ENCODE data around the gene LMOD2.

The LMOD2 gene

DNA sequence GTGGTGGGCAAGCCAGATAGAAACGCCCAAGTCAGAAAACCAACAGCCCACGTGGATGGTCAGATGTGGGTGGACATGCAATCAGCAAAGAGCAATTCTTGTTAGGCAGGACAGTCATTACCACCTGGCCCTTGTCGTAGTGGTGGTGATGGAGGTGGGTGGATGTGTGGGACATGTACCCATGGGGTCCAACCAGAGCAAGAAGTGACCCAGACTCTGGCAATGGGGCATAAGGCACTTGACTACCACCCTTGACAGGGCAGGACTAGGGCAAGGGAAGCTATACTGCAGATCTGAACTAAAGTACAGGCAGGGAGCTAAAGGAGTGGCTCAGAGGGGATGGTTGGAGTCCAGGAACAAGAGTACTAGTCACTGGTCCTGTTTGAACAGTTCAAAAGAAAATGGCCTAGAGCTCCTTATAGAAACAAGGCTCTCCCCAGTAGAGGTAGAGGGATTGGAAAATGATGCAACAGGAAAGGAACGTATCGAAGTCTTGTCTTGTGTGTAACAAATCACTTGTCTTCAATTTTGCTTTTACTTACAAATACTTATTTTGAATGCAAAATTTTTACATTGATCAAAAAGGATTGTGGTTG lies 17.6 kb downstream of the LMOD2 start:
- no peak for DNase-seq (ENCODE audit: low read depth)

DNA sequence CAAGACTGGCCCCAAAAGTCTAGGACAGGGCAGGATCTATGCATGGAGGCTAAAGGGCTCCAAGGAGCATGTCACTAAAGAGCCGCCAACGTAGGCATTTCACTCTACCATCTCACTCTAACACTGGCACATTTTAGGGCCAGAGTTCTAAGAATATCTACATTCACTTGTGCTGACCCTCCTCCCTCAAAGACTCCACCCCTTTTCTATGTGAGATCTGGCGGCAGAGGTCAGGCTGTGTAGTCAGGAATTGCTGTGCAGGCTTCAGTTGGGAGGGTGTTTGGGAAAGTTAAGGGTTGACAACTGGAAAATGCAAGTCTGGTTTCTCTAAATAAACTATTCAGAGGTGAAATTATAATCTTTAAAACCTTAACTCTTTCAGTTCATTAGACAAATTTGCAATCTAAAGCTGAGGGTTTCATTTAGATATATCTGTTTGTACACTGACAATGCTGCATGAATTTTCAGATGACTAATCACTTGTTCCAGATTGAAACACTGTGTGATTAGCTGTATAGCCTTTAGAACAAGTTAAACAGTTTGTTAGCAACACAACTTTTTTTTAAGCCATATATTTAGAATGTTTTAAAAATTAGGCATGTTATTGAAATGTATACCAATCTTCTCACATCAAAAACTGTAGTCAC lies 18.2 kb downstream of the LMOD2 start:
- DNase-seq (ENCODE audit: low read depth) = no peak

DNA sequence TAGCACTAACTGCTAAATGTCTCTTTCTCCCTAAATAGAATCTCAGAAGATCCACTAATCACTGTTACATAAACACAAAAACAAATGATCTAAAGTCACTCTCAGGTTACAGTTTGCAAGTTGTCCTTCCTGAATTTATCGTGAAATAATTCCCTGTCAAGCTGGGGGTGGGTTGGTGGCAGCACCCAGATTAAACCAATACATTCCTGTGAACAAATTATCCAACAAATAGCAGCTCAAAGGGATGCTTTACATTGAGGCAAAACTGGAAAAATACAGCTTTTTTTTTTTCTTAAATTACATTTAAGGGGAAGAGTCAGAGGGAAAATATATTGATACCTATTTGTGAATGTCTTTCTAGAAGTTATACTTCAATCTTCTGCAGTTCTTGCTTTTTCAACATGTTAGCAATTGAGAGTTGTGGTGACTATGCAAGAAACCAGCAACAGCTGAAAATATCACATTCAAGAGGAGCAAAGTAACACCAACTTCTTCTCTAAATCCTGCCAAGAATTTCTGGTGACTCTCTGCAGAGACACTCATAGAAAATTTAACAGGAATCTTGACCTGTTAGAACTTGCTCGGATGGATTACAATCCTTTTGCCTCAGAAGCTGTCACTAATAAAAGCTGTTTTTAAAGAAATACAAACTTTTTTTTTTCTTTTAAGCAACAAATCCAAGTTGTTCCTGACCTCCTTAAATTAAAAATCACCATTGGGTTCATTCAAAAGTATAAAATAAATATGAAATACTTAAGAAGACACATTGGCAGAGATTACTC lies 18.9 kb downstream of the LMOD2 start:
- DNase-seq (ENCODE audit: low read depth) = peak; percentile 30

DNA sequence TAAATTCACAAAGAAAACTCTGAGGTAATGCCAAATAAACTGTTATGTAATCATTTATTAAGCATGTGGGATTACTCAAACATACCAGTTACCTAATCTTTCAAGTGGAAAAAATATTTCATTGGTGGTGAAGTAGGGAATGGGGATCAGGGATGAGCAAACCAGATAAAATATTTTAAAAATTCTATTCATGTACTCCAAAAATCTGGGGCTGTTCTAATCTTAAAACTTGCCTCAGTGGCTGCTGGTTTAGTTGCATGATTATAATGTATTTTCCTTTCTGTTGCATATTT lies 19.5 kb downstream of the LMOD2 start:
- peak; percentile 49 for DNase-seq (ENCODE audit: low read depth)

DNA sequence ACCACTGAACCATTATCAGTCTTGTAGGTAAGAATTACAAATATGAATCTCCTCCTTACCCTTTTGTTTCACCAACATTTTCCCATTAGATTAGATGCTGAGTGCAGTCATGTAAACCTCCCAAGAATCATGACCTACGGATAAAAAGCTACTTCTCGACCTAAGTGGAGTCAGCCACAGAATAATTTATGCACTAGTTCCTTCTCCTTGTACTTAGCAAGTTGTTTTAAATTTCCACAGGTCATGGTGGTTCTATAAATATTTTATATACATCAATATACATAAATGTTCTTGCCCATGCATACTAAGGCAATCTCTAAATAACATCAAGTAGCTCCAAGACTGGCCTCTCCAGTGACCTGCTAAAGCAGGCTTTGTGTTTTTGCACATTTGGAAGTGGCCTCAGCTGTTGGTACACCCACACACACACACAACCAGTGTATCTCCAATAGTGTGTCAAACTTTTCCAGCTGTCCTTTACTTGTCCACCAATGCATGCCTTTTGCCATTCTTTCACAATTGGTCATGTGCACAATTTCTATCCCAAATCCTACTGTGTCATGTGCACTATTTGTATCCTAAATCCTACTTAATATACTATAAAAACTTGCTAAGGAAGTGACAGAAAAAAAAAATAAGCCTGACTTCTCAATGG lies 21.5 kb downstream of the LMOD2 start:
- no peak for DNase-seq (ENCODE audit: low read depth)

DNA sequence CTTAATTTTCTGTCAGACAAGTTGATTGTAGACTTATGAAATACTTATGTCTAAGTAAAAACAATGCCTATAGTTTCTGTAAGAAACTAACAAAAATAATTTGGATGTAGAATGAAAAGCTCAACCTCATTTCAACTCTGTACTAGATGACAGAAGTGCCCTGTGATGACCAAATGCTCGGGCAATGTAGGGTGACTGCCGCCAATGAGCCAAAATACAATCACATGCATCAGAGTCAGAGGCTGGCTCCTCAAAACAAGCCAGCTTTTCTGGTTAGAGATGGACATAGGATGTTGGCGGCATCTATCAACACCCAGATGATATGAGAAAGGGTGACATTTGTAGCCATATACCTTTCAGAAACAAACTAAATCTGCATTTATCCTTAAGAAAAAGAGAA lies 23.9 kb downstream of the LMOD2 start:
- DNase-seq (ENCODE audit: low read depth) = no peak

DNA sequence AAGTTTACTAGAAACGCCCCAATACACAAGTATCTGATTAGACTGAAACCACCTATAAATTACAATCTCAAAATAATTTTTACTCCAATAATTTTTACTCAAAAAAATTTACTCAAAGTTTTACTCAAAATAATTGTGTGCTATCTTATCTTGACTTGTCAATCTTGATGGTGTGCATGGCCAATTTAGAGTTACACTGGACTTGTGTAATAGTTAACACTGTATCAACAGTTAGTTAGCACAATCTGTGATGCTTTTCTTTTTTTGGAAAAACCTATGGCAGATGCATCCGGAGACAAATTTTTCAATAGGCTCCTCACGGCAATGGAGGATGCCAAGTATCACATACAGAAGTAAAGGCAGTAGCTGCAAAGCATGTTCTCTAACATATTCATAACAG lies 24.9 kb downstream of the LMOD2 start:
- no peak for DNase-seq (ENCODE audit: low read depth)

DNA sequence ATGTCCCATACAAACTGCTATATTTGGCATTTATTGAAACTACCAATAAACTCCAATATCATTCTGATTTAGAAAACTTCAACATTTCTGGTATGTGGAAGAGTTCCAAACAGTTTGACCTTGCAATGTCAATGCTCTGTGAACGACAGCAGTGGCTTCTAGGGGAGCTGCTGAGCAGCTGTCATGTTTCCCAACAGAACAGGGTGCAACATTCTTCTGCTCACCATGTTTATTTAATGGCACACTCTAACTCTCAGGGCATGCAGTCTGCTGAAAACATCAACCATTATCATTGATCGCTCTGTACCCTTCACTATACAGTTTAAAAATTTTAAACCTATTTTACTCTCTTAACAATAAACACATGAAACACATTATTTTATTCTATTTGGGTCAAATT lies 25.9 kb downstream of the LMOD2 start:
- no peak for DNase-seq (ENCODE audit: low read depth)

DNA sequence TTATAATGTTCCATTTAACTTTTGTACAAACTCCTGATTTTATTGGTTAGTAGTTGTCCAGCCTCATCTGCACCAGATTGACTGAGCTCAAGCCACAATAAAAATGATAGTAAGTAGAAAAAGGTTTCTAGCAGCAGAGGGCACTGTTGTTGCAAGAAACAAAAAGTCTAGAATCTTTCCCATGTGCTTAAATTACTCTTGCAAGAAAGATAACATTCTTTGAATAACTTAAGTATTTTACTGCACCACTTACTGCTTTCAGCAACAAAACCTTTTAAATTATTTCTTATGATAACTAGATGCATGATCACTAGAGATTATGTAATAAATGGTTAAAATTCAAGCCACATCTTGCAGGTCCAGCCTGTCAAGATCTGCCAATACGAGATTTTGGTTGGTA lies 27.0 kb downstream of the LMOD2 start:
- peak; percentile 35 for DNase-seq (ENCODE audit: low read depth)

DNA sequence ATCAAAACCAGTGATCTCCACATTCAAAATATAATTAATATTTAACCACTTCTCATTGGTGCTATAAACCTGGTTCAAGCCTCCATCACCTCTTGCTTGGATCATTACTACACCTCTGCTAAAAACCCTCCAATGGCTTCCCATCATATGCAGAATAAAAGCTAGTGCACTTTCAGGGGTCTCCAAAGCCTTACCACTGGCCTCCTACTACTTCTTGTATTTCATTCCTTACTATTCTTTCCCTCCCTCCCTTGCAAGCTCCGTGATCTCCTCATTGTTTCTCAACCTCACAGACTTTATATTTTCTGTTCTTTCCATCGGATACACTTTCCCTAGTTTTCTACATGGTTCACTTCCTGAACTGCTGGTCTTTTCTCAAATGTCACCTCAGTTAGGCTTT lies 31.5 kb downstream of the LMOD2 start:
- DNase-seq (ENCODE audit: low read depth) = no peak

DNA sequence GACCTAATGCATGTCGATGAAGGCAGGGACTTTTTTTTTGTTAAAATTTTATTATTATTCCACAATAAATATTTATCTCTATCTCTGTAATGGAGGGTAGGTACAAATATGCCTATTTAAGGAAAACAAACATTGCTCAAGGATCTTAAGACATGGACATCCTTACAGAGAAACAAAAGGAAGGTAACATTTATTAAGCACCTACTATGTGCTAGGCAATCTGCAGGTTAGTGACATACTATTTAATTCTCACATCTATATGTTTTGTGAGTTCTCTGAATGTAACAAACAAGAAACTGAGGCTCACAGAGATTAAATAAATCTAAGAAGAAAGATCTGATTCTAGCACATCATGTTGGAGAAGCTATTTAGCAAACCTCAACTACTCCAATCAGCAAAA lies 32.1 kb downstream of the LMOD2 start:
- no peak for DNase-seq (ENCODE audit: low read depth)

DNA sequence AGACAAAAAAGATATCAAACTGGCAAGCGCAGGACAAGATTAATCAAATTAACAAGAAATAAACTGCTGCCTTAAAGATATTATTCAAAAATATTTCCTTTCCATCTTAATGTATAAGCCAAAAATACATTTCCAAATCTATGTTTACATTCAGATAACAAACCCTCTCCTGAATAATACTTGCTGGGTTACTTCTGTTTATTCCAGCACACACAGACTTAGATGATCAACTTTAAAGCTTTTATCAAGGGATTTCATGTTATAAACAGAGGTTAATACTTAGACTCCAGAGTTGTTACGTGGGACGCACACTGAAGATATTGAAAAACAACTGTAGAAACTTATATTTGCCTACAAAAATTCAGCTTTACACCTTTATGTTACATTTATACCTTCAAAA lies 33.6 kb downstream of the LMOD2 start:
- DNase-seq (ENCODE audit: low read depth) = no peak

DNA sequence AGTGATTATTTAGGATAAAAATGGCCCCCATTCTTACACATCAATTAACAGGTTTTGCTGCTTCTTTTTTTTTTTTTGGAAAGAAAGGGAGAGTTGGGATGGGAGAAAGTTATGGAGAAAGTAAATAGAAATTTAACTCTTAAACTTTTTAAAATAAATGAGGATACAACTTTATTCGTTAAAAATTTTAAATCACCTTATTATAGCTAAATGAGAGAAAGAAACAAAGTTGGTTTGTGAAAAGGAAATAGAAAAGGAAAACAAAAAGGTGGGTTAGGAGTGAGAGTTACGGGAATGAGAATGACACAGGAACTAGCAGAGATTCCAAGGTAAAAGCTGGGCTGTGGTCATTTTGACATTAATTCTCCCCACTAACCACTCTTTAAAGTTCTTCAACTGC lies 34.9 kb downstream of the LMOD2 start:
- DNase-seq (ENCODE audit: low read depth) = no peak

DNA sequence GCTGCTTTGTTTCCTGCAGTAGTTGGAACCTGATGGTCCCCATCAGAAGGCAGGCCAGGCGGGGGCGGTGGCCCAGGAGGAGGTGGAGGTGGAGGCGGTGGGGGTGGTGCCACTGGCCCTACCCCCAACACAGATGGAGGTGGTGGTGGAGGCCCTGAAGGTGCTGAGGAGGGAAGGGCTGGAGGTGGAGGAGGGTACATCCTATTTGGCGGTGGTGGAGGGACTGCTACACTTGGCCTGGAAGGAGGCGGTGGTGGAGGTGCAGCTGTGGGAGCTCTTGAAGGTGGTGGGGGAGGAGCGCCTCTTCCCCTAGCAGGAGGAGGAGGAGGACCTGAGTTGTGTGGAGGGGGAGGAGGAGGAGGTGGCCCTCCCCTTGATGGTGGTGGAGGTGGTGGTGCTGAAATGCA lies 36.8 kb downstream of the LMOD2 start:
- no peak for DNase-seq (ENCODE audit: low read depth)

DNA sequence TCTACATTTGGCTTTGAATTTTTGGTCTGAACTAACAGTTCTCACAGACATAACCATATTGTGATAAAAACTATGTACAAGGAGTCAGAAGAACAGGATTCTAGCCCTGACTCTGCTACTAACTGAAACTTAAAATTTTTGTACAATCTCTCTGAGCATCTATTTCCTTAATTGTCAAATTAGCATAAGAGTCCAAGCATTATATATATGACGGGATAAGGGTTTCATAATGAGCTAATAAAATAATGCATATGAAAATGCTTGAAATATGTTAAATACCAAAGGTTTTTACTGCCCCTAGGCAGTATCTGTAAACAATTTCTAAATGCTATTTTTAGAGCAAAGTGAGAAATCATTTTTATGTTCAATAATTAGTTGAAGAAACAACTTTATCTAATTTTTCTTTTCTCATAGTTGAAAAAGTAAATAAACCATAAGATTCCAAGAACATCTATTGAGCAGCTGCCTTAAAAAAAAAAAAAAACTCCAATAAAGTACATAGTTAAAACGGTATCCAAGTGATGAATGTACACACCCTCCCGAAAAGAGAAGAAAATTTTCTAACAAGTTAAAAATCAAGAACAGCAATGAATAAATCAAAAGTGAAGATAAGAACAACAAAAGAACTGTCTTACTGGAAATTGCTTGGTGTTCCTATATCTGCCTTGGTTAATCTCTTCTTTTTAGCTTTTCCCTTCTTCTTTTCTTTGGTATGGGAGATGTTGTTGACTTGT lies 40.4 kb downstream of the LMOD2 start:
- DNase-seq (ENCODE audit: low read depth) = no peak

DNA sequence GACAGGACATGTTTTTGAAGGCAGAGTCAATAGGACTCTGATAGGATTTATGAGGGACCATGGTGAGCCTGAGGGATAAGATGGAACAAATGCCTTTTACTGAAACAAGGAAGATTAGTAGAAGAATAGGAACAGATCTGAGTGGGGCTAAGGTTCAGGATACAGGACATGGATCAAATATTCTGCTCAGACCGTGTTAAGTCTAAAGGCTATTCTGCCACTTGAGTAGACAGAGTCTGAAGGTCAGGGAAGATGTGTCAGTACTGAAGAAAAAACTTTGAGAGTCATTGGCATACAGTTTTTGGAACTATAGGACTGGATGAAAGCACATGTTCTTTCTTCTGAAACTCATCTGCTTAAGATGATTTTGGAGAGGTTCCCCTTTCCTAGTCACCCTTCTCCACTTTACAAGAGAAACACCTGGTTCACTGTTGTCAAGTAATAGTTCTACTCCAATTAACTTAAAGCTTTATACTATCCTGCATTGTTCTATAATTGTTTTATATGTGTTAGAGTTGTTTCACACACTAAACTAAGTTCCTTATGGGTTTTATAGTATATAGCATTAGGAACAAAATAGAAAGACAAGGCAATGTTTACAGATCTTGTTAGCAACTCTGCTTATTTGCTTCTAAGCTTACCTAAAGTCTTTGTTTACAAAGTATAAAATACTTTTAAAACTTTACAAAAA lies 49.7 kb downstream of the LMOD2 start:
- DNase-seq (ENCODE audit: low read depth) = no peak

DNA sequence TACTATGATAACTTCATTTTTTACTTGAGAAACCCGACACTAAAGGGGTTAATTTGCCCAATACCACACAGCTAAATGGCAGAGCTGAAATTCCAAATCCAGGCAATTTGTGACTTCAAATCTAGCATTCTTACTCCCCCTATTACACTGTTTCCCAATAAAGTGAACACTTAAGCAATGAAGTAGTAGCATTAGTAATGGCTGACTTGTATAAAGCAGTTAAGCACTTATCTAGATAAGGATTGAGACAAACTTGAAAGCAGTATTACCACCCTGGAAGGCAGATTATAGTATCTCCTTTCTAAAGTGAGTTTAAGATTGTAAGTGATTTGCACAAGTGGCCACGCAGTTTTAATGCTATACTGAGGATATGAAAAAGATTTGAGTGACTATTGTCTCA lies 53.9 kb downstream of the LMOD2 start:
- DNase-seq (ENCODE audit: low read depth) = no peak

DNA sequence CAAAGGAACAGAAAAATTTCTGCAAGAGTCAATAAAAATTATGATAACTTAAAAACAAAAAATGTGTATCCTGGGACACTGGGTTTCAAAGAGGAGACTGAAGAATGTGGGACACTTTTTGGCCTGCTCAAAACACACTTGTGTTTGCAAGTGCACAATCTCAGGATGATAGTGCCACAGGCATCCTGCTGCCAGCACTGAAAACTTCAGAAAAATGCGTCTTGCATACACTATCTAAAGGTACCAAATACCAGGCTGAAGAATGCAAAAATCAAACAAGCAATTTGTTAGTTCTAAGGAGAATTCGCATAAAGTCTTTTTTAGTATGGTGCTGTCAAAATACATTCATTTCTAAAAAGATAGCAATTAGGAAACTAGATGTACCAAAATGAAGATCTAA lies 55.0 kb downstream of the LMOD2 start:
- no peak for DNase-seq (ENCODE audit: low read depth)

DNA sequence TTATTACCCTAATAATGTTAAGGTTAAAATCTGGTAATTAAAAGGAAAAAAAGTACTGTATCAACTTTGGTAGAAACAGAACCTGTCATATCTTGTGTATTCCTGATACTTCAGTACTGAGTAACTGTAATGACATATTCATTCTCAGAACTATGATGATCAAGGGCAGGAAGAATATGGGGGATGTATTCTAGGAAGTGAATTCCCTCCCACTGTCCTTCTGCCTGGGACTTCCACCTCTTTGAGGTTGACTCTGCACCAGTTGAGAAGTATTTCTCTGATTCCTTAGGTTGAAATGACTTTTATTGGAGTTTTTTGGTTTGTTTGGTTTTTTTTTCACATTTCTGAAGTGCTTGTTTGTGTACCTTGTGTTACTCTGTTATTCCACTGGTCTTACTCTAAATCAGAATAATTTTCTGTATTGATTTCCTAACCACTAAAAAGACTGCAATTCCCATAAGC lies 56.2 kb downstream of the LMOD2 start:
- no peak for DNase-seq (ENCODE audit: low read depth)

DNA sequence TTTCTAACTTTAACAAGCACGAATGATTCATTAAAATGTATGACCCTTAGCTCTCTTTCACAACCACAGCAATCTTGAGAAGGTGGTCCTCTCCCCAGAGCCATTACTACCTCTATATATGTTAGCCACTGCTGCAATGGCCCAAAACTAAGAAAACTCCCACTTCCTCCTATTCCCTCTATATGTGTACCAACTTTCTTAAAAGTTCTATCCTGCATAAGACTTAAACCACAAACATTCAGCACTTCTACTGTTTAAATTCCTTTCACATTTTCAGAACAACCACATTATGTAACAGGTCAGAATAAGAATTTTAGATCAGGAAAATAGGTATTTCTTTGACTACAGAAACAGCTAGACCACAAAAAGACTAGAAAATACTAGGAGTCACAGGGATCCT lies 57.0 kb downstream of the LMOD2 start:
- DNase-seq (ENCODE audit: low read depth) = peak; percentile 47
